ENCODE results near the gene CAND2.
"Not testable (repeated sequence)": the region's sequence is repeated elsewhere in the genome, so short reads cannot be mapped to it uniquely, and the experiment has no call there.

CAND2 gene

GRCh38 chr3:12830785-12831156 is 34.3 kb downstream of the CAND2 start:
- DNase-seq (ENCODE audit: low read depth, low spot score), result no peak

- no peak for DNase-seq (ENCODE audit: low read depth, low spot score)
Observed at GRCh38 chr3:12831301-12831866, 34.9 kb downstream of the CAND2 start.

DNA sequence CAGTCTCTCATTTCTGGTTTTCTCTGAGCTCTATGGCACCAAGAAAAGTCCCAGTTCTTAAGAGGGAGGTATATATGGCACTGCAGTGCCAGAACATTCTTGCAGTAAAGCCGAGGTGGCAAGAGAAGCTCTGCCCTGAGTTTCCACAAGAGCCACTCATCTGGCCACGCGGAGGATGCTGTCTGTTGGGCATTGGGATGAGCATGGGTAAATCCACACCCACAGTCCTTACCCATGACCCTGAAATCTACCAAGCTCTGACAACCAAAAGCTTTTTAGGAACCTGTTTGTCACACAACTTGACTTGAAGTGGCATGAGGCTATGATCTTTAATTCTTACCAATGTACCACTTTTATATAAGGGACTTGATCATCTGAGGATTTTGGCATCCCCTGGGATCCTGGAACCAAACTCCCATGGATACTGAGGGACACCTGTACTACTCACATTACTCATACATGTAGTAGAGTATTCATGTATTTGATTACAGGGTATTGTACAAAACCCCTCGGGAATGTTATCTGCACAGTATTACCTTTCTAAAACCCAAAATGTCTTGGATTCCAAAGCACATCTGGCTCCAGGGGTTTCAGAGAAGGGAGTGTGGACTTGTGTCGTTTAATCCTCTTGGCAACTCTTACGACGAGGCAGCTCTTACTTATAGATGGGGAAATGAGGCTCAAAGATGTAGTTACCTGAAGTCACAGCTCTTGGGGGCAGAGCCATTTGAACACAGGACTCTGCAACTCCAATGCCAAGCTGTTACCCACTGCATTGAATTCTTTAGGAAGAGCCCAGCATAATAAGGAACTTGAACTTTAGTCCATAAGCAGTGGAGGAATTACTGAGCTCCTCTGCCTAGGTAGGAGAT is 36.1 kb downstream of the CAND2 start:
- no peak for DNase-seq (ENCODE audit: low read depth, low spot score)

DNA sequence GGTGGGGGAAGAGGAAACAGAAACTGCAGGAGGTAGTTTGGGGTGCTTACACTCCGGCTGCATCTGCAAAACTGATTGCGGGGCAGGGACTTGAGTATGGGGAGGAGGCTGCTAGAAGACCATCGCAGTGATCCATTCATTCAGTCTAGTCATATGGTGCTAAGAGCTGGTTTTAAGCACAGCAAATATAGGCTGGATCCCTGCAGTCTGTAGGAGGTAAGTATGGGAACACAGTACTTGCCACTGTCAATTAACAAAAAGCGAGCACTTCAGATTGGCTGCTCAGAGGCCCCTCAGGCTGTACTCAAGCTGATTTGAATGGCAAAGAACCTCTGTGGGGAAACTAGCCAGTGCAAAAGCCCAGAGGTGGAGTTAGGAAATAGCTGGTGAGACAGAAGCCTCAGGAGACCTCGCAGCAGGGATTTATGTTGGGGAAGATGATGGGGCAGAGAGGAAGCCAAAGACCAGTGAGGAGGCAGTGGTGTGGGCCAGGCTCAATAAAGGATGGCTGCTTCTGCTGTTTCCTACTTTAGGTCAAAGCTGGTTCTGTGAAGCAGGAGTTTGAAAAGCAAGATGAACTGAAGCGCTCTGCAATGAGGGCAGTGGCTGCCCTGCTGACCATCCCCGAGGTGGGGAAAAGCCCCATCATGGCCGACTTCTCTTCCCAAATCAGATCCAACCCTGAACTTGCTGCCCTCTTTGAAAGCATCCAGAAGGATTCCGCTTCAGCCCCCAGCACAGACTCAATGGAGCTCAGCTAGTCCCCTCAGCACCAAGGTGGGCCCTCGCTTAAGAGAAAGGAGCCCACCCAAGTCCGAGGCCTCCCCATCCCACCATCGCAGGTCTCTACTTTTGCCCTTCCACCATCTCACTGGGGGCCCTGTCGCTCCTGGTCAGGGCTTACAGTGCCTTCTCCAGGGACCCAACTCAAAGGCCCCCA is 37.0 kb downstream of the CAND2 start:
- no peak for DNase-seq (ENCODE audit: low read depth, low spot score)

DNA sequence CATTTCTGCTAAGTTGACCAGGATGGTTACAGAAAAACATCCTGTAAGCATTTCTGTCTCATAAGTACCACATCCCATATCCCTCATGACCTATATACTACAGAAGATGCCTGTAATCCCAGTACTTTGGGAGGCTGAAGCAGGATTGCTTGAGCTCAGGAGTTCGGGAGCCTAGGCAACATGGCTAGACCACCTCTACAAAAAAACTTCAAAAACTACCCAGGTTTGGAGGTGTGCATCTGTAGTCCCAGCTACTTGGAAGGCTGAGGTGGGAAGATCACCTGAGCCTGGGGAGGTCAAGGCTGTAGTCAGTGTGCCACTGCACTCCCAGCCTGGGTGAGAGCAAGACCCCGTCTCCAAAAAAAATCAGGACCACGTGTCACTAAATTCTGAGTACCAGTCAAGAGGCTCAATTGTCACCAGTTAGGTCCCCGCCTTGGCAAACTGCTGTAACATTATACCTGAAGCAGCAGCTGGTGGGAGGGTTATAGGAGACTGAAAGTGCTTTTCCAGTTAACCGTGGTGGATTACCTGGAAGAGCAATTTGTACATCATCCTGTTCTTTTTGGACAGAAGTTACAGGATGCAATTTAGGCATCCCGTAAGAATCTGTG is 38.7 kb downstream of the CAND2 start:
- no peak for DNase-seq (ENCODE audit: low read depth, low spot score)

GRCh38 chr3:12837295-12837986 is 41.0 kb downstream of the CAND2 start:
- no peak for DNase-seq (ENCODE audit: low read depth, low spot score)

DNA sequence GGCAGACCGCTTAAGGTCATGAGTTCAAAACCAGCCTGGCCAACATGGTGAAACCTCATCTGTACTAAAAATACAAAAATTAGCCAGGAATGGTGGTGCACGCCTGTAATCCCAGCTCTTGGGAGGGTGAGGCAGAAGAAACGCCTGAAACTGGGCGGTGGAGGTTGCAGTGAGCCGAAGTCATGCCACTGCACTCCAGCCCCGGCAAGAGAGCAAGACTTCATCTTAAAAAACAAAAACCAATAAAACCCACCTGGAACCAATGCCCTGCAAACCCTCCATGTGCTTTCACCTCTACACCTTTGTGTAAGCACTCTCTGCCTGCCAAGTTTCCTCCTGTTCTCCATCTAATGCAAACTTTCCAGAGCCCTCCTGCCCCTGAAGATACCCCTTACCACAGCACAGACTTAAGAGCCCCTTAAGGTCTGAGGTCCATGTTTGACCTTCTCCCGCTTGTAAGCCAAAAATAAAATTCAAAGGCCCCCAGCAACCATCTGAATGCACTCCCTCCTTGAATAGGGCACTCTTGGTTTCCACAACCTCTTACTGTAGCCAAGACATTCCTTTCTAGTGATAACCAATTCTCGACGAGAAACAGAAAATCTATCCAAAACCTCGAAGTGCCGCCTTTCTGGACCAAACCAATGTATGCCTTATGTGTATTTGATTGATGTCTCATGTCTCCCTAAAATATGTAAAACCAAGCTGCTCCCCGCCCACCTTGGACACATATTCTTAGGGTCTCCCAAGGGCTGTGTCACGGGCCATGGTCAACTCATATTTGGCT is 41.9 kb downstream of the CAND2 start:
- no peak for DNase-seq (ENCODE audit: low read depth, low spot score)

DNA sequence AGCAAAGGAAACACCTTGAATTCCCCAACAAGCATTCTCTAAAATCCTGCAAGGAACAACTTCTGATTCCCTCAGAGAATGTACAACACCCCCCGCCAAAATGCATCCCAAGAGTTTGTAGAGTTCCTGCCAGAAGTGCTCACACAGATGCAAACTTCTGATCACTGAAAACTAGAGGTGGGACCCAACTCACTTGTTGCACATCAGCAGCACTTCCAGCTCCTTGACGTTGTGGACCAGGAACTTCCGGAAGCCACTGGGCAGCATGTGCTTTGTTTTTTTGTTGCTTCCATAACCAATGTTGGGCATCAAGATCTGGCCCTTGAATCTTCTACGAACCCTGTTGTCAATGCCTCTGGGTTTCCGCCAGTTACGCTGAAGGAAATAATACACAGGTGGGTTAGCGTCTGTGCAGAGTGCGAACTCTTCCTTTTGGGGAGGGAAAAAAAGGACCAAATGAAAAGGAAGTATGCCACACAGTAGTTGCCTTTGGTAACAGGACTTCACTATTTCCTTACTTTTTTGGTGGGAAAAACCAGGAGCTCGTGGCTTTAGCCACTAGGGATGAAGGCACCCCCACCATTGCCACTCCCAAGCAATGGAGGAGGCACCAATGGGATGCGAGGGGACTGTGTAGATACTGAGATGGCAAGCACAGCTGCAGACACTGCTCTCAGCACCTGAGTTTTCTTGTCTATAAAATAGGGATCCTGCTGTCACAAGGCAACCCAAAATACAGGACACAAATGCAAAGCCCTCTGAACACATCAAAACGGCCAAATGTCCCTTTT is 42.9 kb downstream of the CAND2 start:
- no peak for DNase-seq (ENCODE audit: low read depth, low spot score)

DNA sequence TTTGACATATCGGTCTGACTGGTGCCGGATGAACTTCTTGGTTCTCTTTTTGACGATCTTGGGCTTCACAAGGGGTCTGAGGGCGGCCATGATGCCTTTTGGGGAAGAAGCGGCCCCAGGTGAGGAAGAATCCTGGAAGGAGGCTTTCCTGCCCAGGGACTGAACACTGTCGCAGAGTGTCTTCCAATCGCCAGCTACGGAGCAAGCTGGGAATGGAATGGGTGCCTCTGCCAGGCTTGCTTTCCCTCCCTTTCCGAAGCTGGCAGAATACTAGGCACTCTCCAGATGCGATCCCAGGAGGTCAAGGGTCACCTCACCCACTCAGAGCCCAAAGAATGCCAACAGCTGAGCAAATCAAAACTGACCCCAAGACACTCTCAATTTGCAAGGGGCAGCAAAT is 43.7 kb downstream of the CAND2 start:
- DNase-seq (ENCODE audit: low read depth, low spot score), result not testable (repeated sequence)

- DNase-seq (ENCODE audit: low read depth, low spot score), result no peak
Observed at GRCh38 chr3:12840591-12841148, 44.2 kb downstream of the CAND2 start.

- DNase-seq (ENCODE audit: low read depth, low spot score), result peak; percentile 82
Observed at GRCh38 chr3:12841149-12841969, 44.9 kb downstream of the CAND2 start, which contains the start of gene RPL32. TSS of gene RPL32 (minus strand) at chr3:12841565. CDS start at chr3:12840237, 1,328 bp downstream.

DNA sequence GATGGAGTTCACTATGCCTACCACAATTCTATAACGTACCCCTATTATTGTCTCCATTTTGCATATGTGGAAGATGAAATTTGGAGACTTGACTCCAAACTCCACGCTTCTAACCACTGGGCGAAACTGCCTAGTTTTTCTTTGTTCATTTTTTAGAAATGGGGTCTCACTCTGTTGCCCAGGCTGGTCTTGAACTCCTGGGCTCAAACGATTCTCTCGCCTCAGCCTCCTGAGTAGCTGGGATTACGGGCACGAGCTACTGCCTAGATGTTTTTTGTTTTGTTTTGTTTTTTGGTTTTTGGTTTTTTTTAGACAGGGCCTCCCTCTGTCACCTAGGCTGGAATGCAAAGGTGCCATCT is 45.5 kb downstream of the CAND2 start:
- DNase-seq (ENCODE audit: low read depth, low spot score), result no peak

DNA sequence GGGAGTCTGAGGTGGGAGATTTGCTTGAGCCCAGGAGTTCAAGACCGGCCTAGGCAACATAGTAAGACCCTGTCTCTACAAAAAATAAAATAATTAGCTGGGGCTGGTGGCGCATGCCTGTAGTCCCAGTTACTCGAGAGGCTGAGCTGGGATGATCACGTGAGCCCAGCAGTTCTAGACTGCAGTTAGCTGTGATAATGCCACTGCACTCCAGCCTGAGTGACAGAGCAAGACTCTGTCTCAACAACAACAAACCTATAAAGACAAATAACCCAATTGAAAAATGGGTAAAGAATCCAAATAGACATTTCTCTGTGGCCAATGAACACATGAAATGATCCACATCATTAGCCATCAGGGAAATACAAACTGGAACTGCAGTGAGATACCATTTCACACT is 46.0 kb downstream of the CAND2 start:
- DNase-seq (ENCODE audit: low read depth, low spot score), result no peak

DNA sequence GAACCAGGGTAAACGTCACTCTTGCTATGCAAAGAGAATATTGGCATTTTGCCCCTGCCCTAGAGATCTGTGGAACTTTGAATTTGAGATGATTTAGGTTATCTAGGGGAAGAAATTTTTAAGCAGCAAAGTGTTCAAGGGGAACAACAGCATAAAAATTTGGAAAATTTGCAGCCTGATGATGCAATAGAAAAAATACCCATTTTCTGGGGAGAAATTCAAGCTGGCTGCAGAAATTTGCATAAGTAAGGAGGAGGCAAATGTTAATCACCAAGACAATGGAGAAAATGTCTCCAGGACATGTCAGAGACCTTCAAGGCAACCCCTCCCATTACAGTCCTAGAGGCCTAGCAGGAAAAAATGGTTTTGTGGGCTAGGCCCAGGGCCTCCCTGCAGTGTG is 49.3 kb downstream of the CAND2 start:
- DNase-seq (ENCODE audit: low read depth, low spot score), result no peak

- DNase-seq (ENCODE audit: low read depth, low spot score), result no peak
Observed at GRCh38 chr3:12852201-12852600, 55.7 kb downstream of the CAND2 start.

DNA sequence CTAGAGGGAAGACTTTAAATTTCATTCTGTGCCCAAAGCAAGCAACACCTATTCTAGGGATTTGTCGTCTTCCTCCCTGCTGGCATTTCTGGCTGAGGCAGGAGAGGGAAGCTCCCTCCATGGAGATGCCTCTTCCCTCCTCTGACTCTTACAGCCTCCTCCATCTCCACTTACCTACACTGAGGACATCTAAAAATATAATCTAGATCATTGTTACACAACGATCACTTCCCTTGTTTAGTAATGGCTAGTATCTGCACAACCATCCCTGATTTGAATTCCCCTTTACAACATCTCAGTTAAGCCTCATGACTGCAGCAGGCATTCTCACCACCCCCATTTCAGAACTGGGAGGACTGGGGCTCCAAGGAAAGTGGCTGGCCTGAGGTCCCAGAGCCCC is 57.4 kb downstream of the CAND2 start:
- DNase-seq (ENCODE audit: low read depth, low spot score), result not testable (repeated sequence)

DNA sequence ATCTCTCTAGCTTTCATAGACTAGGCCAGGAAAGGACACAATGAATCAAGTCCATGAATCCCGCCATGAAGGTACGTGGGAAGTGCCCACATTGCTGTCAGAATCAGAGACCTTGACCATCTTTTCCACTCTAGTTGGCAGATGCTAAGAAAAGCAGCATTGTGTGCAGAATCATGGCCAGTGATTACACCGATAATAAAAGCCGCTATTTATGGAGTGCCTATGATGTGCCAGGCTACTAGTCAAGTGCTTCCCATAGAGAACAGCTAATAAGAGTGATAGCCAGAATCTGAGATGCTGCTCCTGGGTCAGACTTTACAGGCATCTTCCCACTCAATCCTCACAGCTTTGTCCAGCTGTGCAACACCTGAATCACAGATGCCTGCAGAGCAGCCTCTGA is 58.1 kb downstream of the CAND2 start:
- DNase-seq (ENCODE audit: low read depth, low spot score), result no peak

DNA sequence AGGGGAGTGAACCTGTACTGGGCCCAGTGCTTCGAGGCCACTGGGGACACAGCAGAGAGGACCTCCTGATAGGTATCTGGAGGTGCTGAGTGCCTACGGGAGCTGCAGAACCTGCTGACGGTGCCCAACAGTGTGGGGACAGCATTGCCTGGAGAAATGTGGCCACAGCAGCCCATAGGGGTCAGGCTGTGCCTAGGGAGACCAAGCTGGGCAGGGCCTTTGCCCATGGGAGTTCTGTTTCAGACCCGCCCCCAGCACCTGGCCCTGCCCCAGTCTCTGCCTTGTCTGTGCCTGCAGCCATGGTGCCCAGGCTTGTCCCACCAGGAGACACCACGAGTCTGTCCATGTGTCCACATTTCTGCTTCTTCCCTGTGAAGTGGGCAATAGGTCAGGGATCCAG is 60.1 kb downstream of the CAND2 start:
- DNase-seq (ENCODE audit: low read depth, low spot score), result no peak
